A549 (cell line): ENCODE results near the gene CADM2. TPM values are rescaled to one million over a fixed set of nuclear protein-coding genes. Genes with fewer than 3 reads are reported as not detected.

Experiments
- ATAC-seq, 2 experiments: fragments of 200-7000 bp in 1 of 2; fragments of >200 bp in 1 of 2; cut with Nextera tagmentation in 1 of 2; cut with Tn5 transposase in 1 of 2; 3 replicates each; pipeline versions ENCODE4 v1.8.0 to v1.9.1; 2018 to 2020; ENCODE audit warnings: mild to moderate bottlenecking in 1 of 2, moderate library complexity in 1 of 2
- CTCF ChIA-PET: fragments of 300-600 bp; sonication (Branson Sonifier 250); formaldehyde crosslinking; extraction: SDS; loops from one replicate; lab custom pipeline; 2021; ENCODE audit warnings: antibody characterized with exemption, inconsistent platforms; lab: Yijun Ruan, JAX
- POLR2A ChIA-PET: fragments of 350-600 bp; formaldehyde crosslinking; extraction: SDS; loops from one replicate; lab custom pipeline; 2021; ENCODE audit warnings: antibody characterized with exemption, inconsistent platforms; lab: Yijun Ruan, JAX
- DNase-seq, 2 experiments: peaks; one replicate each; pipeline versions ENCODE4 v3.0.0 to v3.0.0-alpha.2; 2011 to 2016; ENCODE audit warnings: low read depth in 1 of 2, low spot score in 1 of 2
- FAIRE-seq: peaks from 2 replicates; lab custom pipeline; 2011; peaks lifted over from hg19 to GRCh38; lab: Jason Lieb, UNC
- H3K27ac ChIP-seq, 2 experiments: fragments of >200 bp; sonication (Bioruptor Twin); formaldehyde crosslinking; 3 replicates each; pipeline ENCODE4 v1.5.1; 2016 to 2017
- H3K4me1 ChIP-seq: fragments of >200 bp; sonication (Bioruptor Twin); formaldehyde crosslinking; 3 replicates; pipeline ENCODE4 v1.6.1; 2016
- H3K4me2 ChIP-seq: fragments of >200 bp; sonication (Bioruptor Twin); formaldehyde crosslinking; 3 replicates; pipeline ENCODE4 v1.6.1; 2016
- H3K4me3 ChIP-seq: fragments of >200 bp; sonication (Bioruptor Twin); formaldehyde crosslinking; 3 replicates; pipeline ENCODE4 v1.5.1; 2016
- H3K9me3 ChIP-seq: fragments of >200 bp; sonication (Bioruptor Twin); formaldehyde crosslinking; 3 replicates; pipeline ENCODE4 v1.6.1; 2016
- BHLHE40 ChIP-seq: IDR thresholded peaks from 2 replicates; pipeline ENCODE4 v1.6.1; 2012; ENCODE audit warnings: low read depth, low read length, inconsistent platforms
- CBX2 ChIP-seq: fragments of 200-600 bp; sonication (generic); IDR thresholded peaks from 2 replicates; pipeline ENCODE4 v1.6.1; 2016; ENCODE audit warnings: low read depth, mild to moderate bottlenecking, borderline replicate concordance
- CHD2 ChIP-seq: fragments of 150-350 bp; IDR thresholded peaks from 2 replicates; pipeline ENCODE4 v1.6.1; 2014; ENCODE audit warnings: low read length; ENCODE audit not compliant: partially characterized antibody
- E2F6 ChIP-seq: IDR thresholded peaks from 2 replicates; pipeline ENCODE4 v1.6.1; 2012; ENCODE audit warnings: low read depth, borderline replicate concordance
- EHMT2 ChIP-seq: fragments of 200-600 bp; sonication (generic); IDR thresholded peaks from 2 replicates; pipeline ENCODE4 v1.6.1; 2016; ENCODE audit warnings: antibody characterized with exemption, low read depth, mild to moderate bottlenecking, moderate library complexity
- ELK1 ChIP-seq: fragments of 150-350 bp; IDR thresholded peaks from 2 replicates; pipeline ENCODE4 v1.6.1; 2014; ENCODE audit warnings: low read depth, mild to moderate bottlenecking, low read length
- FOSL2 ChIP-seq, 2 experiments: fragments of 450-650 bp in 1 of 2; fragments of >200 bp in 1 of 2; sonication (Bioruptor Twin) in 1 of 2; formaldehyde crosslinking; IDR thresholded peaks; 2 replicates each; pipeline versions ENCODE4 v1.5.0 to v1.6.1; 2016 to 2020; ENCODE audit warnings: mild to moderate bottlenecking in 1 of 2, moderate library complexity in 1 of 2
- GATA3 ChIP-seq: IDR thresholded peaks from 2 replicates; pipeline ENCODE4 v1.6.1; 2012; ENCODE audit warnings: borderline replicate concordance
- HEYL ChIP-seq: fragments of 250-450 bp; sonication (Bioruptor Pico); IDR thresholded peaks from 2 replicates; pipeline ENCODE4 v1.8.0; 2021; ENCODE audit warnings: mild to moderate bottlenecking, moderate library complexity
- HOXB13 ChIP-seq: fragments of 250-450 bp; sonication (Bioruptor Pico); IDR thresholded peaks from 2 replicates; pipeline ENCODE4 v1.5.0; 2020; ENCODE audit warnings: low read depth, mild to moderate bottlenecking, moderate library complexity
- JUNB ChIP-seq: fragments of >200 bp; sonication (Bioruptor Twin); formaldehyde crosslinking; IDR thresholded peaks from 2 replicates; pipeline ENCODE4 v1.6.1; 2016
- MAFK ChIP-seq: fragments of 450-650 bp; IDR thresholded peaks from 2 replicates; pipeline ENCODE4 v1.6.1; 2014; ENCODE audit not compliant: partially characterized antibody
- MAX ChIP-seq: IDR thresholded peaks from 2 replicates; pipeline ENCODE4 v1.6.1; 2012
- MYC ChIP-seq: IDR thresholded peaks from 2 replicates; pipeline ENCODE4 v1.6.1; 2012; ENCODE audit warnings: mild to moderate bottlenecking, inconsistent platforms, low read length, improper control_type of control experiment, borderline replicate concordance
- NFE2L2 ChIP-seq: fragments of 150-350 bp; conservative IDR thresholded peaks from 2 replicates; pipeline ENCODE4 v1.6.1; 2014; ENCODE audit warnings: low read length
- NPAS2 ChIP-seq: fragments of 250-450 bp; sonication (Bioruptor Pico); IDR thresholded peaks from 2 replicates; pipeline ENCODE4 v1.8.0; 2022; ENCODE audit warnings: mild to moderate bottlenecking, moderate library complexity, borderline replicate concordance
- PBX3 ChIP-seq: IDR thresholded peaks from 2 replicates; pipeline ENCODE4 v1.6.1; 2012
- POLR2A ChIP-seq: IDR thresholded peaks from 2 replicates; pipeline ENCODE4 v1.6.1; 2012; ENCODE audit warnings: mild to moderate bottlenecking, low read length
- RAD21 ChIP-seq, 2 experiments: fragments of >200 bp in 1 of 2; sonication (Bioruptor Twin) in 1 of 2; formaldehyde crosslinking in 1 of 2; IDR thresholded peaks in 1 of 2; conservative IDR thresholded peaks in 1 of 2; 2 replicates in 1 of 2; 3 replicates in 1 of 2; pipeline ENCODE4 v1.6.1; 2012 to 2018; ENCODE audit warnings: inconsistent platforms in 1 of 2
- RARB ChIP-seq: fragments of 250-450 bp; sonication (Bioruptor Pico); IDR thresholded peaks from 2 replicates; pipeline ENCODE4 v1.8.0; 2021; ENCODE audit warnings: mild to moderate bottlenecking, moderate library complexity
- RFX5 ChIP-seq: fragments of 450-650 bp; IDR thresholded peaks from 2 replicates; pipeline ENCODE4 v1.7.1; 2014; ENCODE audit warnings: antibody characterized with exemption, mild to moderate bottlenecking, moderate library complexity
- ZC3H11A ChIP-seq: fragments of 450-650 bp; IDR thresholded peaks from 2 replicates; pipeline ENCODE4 v1.6.1; 2014; ENCODE audit warnings: antibody characterized with exemption, mild to moderate bottlenecking
- ZFP36 ChIP-seq: fragments of 450-650 bp; IDR thresholded peaks from 2 replicates; pipeline ENCODE4 v1.6.1; 2014; ENCODE audit warnings: borderline replicate concordance; ENCODE audit not compliant: partially characterized antibody
- ZNF302 ChIP-seq: fragments of 250-450 bp; sonication (Bioruptor Pico); IDR thresholded peaks from 2 replicates; pipeline ENCODE4 v1.9.0; 2021; ENCODE audit warnings: inconsistent platforms, mild to moderate bottlenecking, moderate library complexity
- ZSCAN20 ChIP-seq: fragments of 250-450 bp; sonication (Bioruptor Pico); IDR thresholded peaks from 2 replicates; pipeline ENCODE4 v1.8.0; 2022; ENCODE audit warnings: mild to moderate bottlenecking, moderate library complexity
- WGBS: methylation state at CpG from one replicate; pipeline ENCODE4 v1.1.6; 2017; ENCODE audit errors: missing lambda C conversion rate; 5-methylcytosine and 5-hydroxymethylcytosine counted together
- polyA plus RNA-seq, 4 experiments: library from polyadenylated mRNA; depleted of rRNA in 3 of 4; stranded (reverse); fragments of >200 nt; fragmentation: RNase III in 1 of 4; extraction: RNeasy Plus Mini Kit Qiagen cat#74134 plus additional on column Dnase treatment in 1 of 4; gene quantifications; 2 replicates in 3 of 4; 3 replicates in 1 of 4; pipeline ENCODE4 v1.2.3, GENCODE V29; 2011 to 2017

The CADM2 gene
- polyA plus RNA-seq, 2 of the 4 experiments (the other 2 are of a cell fraction) = 0.05 to 0.71 TPM

DNA sequence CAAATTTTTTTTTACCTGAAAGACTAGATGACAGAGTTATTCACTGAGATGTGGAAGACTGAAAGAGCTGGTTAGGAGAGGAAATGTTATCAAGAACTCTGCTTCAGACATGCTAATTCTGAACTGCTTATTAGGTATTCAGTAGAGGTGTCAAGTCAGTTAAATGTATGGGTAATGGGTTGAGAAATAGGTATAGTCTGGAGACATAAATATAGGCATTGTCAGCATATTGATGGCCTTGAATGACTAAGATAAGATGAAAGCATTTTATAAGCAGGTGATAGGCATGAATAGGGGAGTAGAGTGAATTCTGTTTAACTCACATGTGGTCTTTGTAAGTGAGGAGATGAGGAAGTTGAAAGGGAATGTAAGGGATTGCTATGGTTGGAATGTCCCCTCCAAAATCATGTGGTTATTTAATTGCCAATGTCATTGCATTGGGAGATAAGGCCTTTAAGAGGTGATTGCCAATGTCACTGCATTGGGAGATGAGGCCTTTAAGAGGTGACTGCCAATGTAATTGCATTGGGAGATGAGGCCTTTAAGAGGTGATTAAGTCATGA is 904.2 kb downstream of the CADM2 start:
- no peak for ATAC-seq

GRCh38 chr3:85864896-85865295 is 906.1 kb downstream of the CADM2 start:
- Histone ChIP-seq H3K9me3 (no peaks in the 10 kb centered on the region), H3K4me1 (no peaks in the 10 kb centered on the region), H3K27ac (no peak overlapping the region), H3K4me2 (no peak overlapping the region), H3K4me3 (no peak overlapping the region)
- DNase-seq = no peak
- ChIA-PET POLR2A (no interaction called here), CTCF (no interaction called here)
- WGBS = 14% methylated on average over 1 of the region's 1 CpG
- no peak for ATAC-seq
- TF ChIP-seq HOXB13 (CRISPR knock-in tag) (no peak), MAFK (no peak), NFE2L2 (no peak), MAX (no peak), CHD2 (no peak), ZC3H11A (no peak), PBX3 (no peak), ZFP36 (no peak), CBX2 (no peak), RARB (no peak), E2F6 (no peak), POLR2A (no peak), ELK1 (no peak), BHLHE40 (no peak), MYC (no peak), FOSL2 (IDR thresholded peaks at IDR 0.05) (no peak), FOSL2 (CRISPR knock-in tag; IDR thresholded peaks at IDR 0.05) (no peak), RFX5 (no peak), RAD21 (conservative IDR thresholded peaks at IDR 0.05 in 1 of 2, IDR thresholded peaks at IDR 0.05 in 1 of 2) (no peak), ZNF302 (CRISPR knock-in tag) (no peak), JUNB (no peak)
- no peak for FAIRE-seq

More for the DNA sequence above, 904.2 kb downstream of the CADM2 start:
- Histone ChIP-seq H3K4me2 (no peak overlapping the region), H3K4me1 (no peaks in the 10 kb centered on the region), H3K9me3 (no peaks in the 10 kb centered on the region), H3K4me3 (no peak overlapping the region), H3K27ac (no peak overlapping the region)
- ChIA-PET POLR2A (no interaction called here), CTCF (no interaction called here)
- TF ChIP-seq MAX (no peak), RARB (no peak), BHLHE40 (no peak), CHD2 (no peak), MAFK (peak; percentile 37)
- FAIRE-seq = no peak
- no peak for DNase-seq

- 40% methylated on average over 3 of the region's 3 CpGs for WGBS
- Histone ChIP-seq H3K4me3 (no peak overlapping the region), H3K27ac (no peak overlapping the region), H3K9me3 (no peaks in the 10 kb centered on the region), H3K4me2 (no peak overlapping the region), H3K4me1 (no peaks in the 10 kb centered on the region)
- no peak for DNase-seq
- TF ChIP-seq HEYL (CRISPR knock-in tag) (no peak), GATA3 (no peak), MYC (no peak), MAFK (no peak), ZSCAN20 (CRISPR knock-in tag) (no peak), NPAS2 (CRISPR knock-in tag) (no peak), EHMT2 (no peak)
- POLR2A ChIA-PET = no interaction called here
- no peak for FAIRE-seq
- CTCF ChIA-PET = no interaction called here
- no peak for ATAC-seq
Observed at GRCh38 chr3:85867072-85867471, 908.3 kb downstream of the CADM2 start.
